ENCODE measurements around the gene ATF6. TPM values are rescaled to one million over a fixed set of nuclear protein-coding genes. Genes with fewer than 3 reads are reported as not detected.
"Not testable (repeated sequence)": the region's sequence is repeated elsewhere in the genome, so short reads cannot be mapped to it uniquely, and the experiment has no call there.

The ATF6 gene
- total RNA-seq, 1 donor from 2014 or later, result 20.6 TPM

DNA sequence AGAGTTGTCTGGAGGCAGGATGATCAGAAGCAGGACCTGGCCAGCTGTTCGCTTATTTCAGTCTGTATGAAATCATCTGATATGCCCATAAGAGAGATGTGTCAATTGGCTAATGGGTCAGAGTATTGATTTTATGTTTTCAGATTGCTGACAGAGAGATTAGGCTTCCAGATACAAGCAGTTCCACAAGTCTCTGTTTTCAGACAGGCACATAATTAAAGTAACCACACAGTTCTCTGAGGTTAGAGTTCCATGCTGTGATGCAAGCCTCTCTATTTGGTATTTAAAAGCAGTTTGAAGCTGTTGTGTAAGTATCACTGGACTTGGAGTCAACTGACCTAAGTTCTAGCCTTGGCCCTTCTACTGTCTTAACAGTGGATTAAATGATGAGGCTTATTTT, 50.1 kb downstream of the ATF6 start:
- TF ChIP-seq, protein P1, sequence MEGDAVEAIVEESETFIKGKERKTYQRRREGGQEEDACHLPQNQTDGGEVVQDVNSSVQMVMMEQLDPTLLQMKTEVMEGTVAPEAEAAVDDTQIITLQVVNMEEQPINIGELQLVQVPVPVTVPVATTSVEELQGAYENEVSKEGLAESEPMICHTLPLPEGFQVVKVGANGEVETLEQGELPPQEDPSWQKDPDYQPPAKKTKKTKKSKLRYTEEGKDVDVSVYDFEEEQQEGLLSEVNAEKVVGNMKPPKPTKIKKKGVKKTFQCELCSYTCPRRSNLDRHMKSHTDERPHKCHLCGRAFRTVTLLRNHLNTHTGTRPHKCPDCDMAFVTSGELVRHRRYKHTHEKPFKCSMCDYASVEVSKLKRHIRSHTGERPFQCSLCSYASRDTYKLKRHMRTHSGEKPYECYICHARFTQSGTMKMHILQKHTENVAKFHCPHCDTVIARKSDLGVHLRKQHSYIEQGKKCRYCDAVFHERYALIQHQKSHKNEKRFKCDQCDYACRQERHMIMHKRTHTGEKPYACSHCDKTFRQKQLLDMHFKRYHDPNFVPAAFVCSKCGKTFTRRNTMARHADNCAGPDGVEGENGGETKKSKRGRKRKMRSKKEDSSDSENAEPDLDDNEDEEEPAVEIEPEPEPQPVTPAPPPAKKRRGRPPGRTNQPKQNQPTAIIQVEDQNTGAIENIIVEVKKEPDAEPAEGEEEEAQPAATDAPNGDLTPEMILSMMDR (conservative IDR thresholded peaks at IDR 0.05; ENCODE audit: low read depth, low read length), result no peak
- no peak for DNase-seq (ENCODE audit: low read depth)
- no peak overlapping the region for H3K4me3 ChIP-seq (ENCODE audit: low read depth, low read length)

DNA sequence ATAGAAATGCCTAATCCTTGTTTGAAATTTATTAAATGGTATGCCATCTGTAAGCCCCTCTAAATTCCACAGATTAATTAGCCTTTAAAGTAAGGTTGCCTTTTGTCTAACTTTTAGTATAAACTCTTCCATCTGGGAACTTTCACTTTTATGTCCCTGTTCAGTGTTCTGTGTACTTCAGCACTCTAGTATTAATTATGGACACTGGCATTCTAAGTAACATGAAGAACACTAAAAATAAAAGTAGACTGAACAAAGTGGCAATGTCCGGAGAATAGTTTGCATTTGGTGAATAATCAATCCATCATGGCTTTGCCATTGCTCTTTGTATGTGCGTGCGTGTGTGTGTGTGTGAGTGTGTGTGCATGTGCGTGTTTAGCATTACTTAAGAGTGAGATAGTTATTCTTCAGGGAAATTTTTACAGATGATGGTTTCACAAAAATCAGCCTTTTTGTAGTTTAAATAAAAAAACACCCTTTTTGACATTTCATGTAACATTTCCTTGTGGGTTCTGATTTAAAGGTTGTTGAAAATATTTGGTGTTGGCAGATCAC, 51.1 kb downstream of the ATF6 start:
- no peak overlapping the region for H3K4me3 ChIP-seq (ENCODE audit: low read depth, low read length)
- DNase-seq (ENCODE audit: low read depth), result no peak
- TF ChIP-seq, protein P1 (conservative IDR thresholded peaks at IDR 0.05; ENCODE audit: low read depth, low read length), result no peak

DNA sequence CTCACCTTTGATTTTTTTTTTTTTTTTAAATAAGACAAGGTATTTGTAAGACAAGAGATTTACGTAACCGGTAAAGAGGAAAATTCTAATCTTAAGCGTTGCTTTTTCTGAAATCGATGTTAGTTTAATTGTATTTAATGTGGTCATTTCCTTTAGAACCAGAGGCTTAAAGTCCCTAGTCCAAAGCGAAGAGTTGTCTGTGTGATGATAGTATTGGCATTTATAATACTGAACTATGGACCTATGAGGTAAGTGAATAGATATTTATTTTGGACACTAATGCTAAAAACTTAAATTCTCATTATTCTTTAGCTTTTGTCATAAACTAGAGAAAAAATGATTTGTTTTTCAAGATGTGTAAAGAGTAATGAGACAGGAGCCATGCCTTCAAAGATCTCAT, 54.8 kb downstream of the ATF6 start:
- H3K4me3 ChIP-seq (ENCODE audit: low read depth, low read length), result no peak overlapping the region
- TF ChIP-seq, protein P1 (conservative IDR thresholded peaks at IDR 0.05; ENCODE audit: low read depth, low read length), result no peak
- DNase-seq (ENCODE audit: low read depth), result no peak

DNA sequence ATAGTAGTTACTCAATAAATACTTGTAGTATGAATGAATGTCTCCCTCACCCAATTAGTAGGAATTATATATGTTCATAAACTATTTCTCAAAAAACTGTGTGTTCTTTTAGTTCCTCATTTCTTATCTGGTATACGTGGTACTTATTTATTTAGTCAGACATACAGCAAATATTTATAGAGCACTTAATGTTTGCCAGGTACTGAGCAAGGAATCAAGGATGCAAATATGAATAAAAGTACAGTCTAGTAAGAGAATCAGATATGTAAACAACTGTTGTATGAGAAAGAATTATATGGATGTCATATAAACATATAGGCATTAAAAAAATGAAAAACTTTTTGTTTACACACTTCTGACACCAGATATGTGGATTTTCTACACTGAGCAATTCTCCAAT, 58.5 kb downstream of the ATF6 start:
- TF ChIP-seq, protein P1 (conservative IDR thresholded peaks at IDR 0.05; ENCODE audit: low read depth, low read length), result no peak
- DNase-seq (ENCODE audit: low read depth), result no peak
- no peak overlapping the region for H3K4me3 ChIP-seq (ENCODE audit: low read depth, low read length)

DNA sequence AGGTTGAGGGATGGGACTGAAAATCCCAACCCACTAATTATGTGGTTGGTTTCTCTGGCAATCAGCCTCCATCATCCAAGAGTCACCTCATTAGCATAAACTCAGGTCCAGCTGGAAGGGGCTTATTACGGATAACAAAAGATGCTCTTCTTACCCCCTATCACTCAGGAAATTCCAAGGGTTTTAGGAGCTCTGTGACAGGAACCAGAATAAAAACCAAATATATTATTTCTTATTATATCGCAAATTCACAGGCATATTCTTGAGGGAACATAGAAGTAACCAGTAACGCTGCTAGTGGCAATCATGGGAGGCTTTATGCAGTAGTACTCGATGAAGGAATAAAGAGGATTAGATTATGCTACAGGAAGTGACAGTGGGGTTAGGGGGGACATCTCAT, 59.7 kb downstream of the ATF6 start:
- TF ChIP-seq, protein P1 (conservative IDR thresholded peaks at IDR 0.05; ENCODE audit: low read depth, low read length), result no peak
- no peak overlapping the region for H3K4me3 ChIP-seq (ENCODE audit: low read depth, low read length)
- DNase-seq (ENCODE audit: low read depth), result no peak

DNA sequence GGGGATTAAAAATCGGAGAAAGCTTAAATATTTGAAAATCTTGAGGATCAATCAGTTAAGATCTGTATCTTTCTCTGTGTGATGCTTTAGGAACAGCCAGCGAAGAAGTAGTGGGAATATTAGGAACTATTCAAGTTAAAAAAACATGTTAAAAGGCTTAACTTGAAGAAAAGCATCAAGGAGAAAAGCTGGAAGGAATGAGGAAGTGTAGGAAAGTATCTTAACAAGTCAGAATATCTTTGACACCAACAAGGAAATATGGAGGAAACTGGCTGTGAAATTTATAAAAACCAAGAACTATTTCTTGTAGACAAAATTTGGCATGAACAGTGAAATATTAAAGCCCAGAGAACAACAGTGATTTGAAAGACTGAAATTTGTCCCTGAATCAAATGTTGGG, 60.4 kb downstream of the ATF6 start:
- TF ChIP-seq, protein P1 (conservative IDR thresholded peaks at IDR 0.05; ENCODE audit: low read depth, low read length), result no peak
- H3K4me3 ChIP-seq (ENCODE audit: low read depth, low read length), result no peak overlapping the region
- no peak for DNase-seq (ENCODE audit: low read depth)

DNA sequence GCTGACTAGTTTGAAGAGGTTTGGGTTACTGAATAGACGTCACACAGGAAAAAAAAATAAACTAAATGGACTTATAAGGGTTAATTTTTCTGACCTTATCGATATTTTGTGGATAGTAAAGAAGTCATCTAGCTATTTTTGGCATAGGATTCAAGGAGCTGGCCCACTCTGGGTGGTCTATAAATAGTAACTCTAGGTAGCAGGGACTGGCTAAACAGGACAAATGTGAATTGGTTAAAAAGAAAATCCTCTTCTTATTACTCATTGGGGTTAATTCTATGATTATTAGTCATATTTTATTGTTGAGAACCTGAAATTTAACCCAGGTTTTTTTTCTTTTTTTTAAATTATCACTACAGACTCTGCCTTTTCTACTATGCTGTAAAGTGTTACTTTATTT, 61.7 kb downstream of the ATF6 start:
- no peak for DNase-seq (ENCODE audit: low read depth)
- TF ChIP-seq, protein P1 (conservative IDR thresholded peaks at IDR 0.05; ENCODE audit: low read depth, low read length), result no peak
- no peak overlapping the region for H3K4me3 ChIP-seq (ENCODE audit: low read depth, low read length)

DNA sequence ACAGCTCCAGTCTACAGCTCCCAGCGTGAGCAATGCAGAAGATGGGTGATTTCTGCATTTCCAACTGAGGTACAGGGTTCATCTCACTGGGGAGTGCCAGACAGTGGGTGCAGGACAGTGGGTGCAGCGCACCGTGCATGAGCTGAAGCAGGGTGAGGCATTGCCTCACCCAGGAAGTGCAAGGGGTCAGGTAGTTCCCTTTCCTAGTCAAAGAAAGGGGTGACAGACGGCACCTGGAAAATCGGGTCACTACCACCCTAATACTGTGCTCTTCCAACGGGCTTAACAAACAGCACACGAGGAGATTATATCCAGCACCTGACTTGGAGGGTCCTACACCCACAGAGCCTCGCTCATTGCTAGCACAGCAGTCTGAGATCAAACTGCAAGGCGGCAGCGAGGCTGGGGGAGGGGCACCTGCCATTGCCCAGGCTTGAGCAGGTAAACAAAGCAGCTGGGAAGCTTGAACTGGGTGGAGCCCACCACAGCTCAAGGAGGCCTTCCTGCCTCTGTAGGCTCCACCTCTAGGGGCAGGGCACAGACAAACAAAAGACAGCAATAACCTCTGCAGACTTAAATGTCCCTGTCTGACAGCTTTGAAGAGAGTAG, 66.3 kb downstream of the ATF6 start:
- not testable (repeated sequence) for DNase-seq (ENCODE audit: low read depth); H3K4me3 ChIP-seq (ENCODE audit: low read depth, low read length)

All from epithelial cell of proximal tubule (primary cell).